HepG2 (cell line): ENCODE measurements around the gene KLHDC4. TPM values are rescaled to one million over a fixed set of nuclear protein-coding genes. Genes with fewer than 3 reads are reported as not detected.

ENCODE experiments used
- HMG20A ChIP-seq: IDR thresholded peaks from 2 replicates; pipeline ENCODE4 v1.6.1; 2016; ENCODE audit warnings: borderline replicate concordance
- HOXA9 ChIP-seq: sonication (generic); formaldehyde crosslinking; IDR thresholded peaks from 2 replicates; pipeline ENCODE4 v1.8.1; 2022; ENCODE audit warnings: missing genetic modification reagents, mild to moderate bottlenecking, moderate library complexity, borderline replicate concordance
- HOXD1 ChIP-seq: sonication (generic); formaldehyde crosslinking; IDR thresholded peaks from 2 replicates; pipeline ENCODE4 v1.5.0; 2020; ENCODE audit warnings: missing genetic modification reagents
- KMT2A ChIP-seq: sonication (generic); formaldehyde crosslinking; IDR thresholded peaks from 2 replicates; pipeline ENCODE4 v1.4.0; 2020; ENCODE audit warnings: missing genetic modification reagents
- NFRKB ChIP-seq: fragments of 450-650 bp; IDR thresholded peaks from 2 replicates; pipeline ENCODE4 v1.6.1; 2017
- PHF20 ChIP-seq: sonication (generic); formaldehyde crosslinking; IDR thresholded peaks from 2 replicates; pipeline ENCODE4 v1.5.0; 2020; ENCODE audit warnings: mild to moderate bottlenecking, missing genetic modification reagents
- POGZ ChIP-seq: sonication (generic); formaldehyde crosslinking; IDR thresholded peaks from 2 replicates; pipeline ENCODE4 v1.4.0; 2020; ENCODE audit warnings: mild to moderate bottlenecking, missing genetic modification reagents
- POLR2AphosphoS5 ChIP-seq: IDR thresholded peaks from 2 replicates; pipeline ENCODE4 v1.6.1; 2012; ENCODE audit warnings: low read depth, low read length
- PTBP1 ChIP-seq: fragments of 200-400 bp; formaldehyde crosslinking; IDR thresholded peaks from 2 replicates; pipeline ENCODE4 v1.6.1; 2018; ENCODE audit warnings: low read length, low read depth; ENCODE audit not compliant: poor library complexity, severe bottlenecking
- SALL1 ChIP-seq: sonication (generic); formaldehyde crosslinking; IDR thresholded peaks from 2 replicates; pipeline ENCODE4 v1.8.0; 2022; ENCODE audit warnings: mild to moderate bottlenecking, missing genetic modification reagents
- SATB2 ChIP-seq: sonication (generic); formaldehyde crosslinking; IDR thresholded peaks from 2 replicates; pipeline ENCODE4 v1.5.0; 2020; ENCODE audit warnings: missing genetic modification reagents
- SNRNP70 ChIP-seq: fragments of 200-400 bp; formaldehyde crosslinking; IDR thresholded peaks from 2 replicates; pipeline ENCODE4 v1.6.1; 2017; ENCODE audit warnings: mild to moderate bottlenecking, low read depth, low read length, moderate library complexity
- TSC22D2 ChIP-seq: sonication (generic); formaldehyde crosslinking; IDR thresholded peaks from 2 replicates; pipeline ENCODE4 v1.5.1; 2020; ENCODE audit warnings: missing genetic modification reagents, mild to moderate bottlenecking, borderline replicate concordance
- ZFP37 ChIP-seq: sonication (generic); formaldehyde crosslinking; IDR thresholded peaks from 2 replicates; pipeline ENCODE4 v1.4.0; 2020; ENCODE audit warnings: missing genetic modification reagents, borderline replicate concordance
- ZNF160 ChIP-seq: sonication (generic); formaldehyde crosslinking; IDR thresholded peaks from 2 replicates; pipeline ENCODE4 v1.8.0; 2022; ENCODE audit warnings: mild to moderate bottlenecking, inconsistent platforms, missing genetic modification reagents
- ZNF333 ChIP-seq: sonication (generic); formaldehyde crosslinking; IDR thresholded peaks from 2 replicates; pipeline ENCODE4 v1.4.0; 2020; ENCODE audit warnings: mild to moderate bottlenecking, missing genetic modification reagents, borderline replicate concordance
- ZNF431 ChIP-seq: sonication (generic); formaldehyde crosslinking; IDR thresholded peaks from 2 replicates; pipeline ENCODE4 v1.9.0; 2022; ENCODE audit warnings: missing genetic modification reagents, low read depth, mild to moderate bottlenecking, borderline replicate concordance
- ZNF432 ChIP-seq: sonication (generic); formaldehyde crosslinking; IDR thresholded peaks from 2 replicates; pipeline ENCODE4 v1.5.0; 2020; ENCODE audit warnings: missing genetic modification reagents, mild to moderate bottlenecking, borderline replicate concordance
- ZNF569 ChIP-seq: sonication (generic); formaldehyde crosslinking; IDR thresholded peaks from 2 replicates; pipeline ENCODE4 v1.5.0; 2020; ENCODE audit warnings: mild to moderate bottlenecking, missing genetic modification reagents, moderate library complexity, borderline replicate concordance
- ZNF652 ChIP-seq: IDR thresholded peaks from 2 replicates; pipeline ENCODE4 v1.6.1; 2016; ENCODE audit warnings: low read depth, borderline replicate concordance
- ZNF749 ChIP-seq: sonication (generic); formaldehyde crosslinking; IDR thresholded peaks from 2 replicates; pipeline ENCODE4 v1.8.0; 2022; ENCODE audit warnings: mild to moderate bottlenecking, missing genetic modification reagents, moderate library complexity, borderline replicate concordance
- ZSCAN30 ChIP-seq: sonication (generic); formaldehyde crosslinking; IDR thresholded peaks from 2 replicates; pipeline ENCODE4 v1.5.0; 2020; ENCODE audit warnings: mild to moderate bottlenecking, missing genetic modification reagents
- polyA plus RNA-seq, 8 experiments: library from polyadenylated mRNA; depleted of rRNA in 3 of 8; stranded (reverse) in 7 of 8; unstranded in 1 of 8; fragments of >200 nt; fragmentation: Illumina TruSeq in 4 of 8; extraction: Trizol in 4 of 8; gene quantifications; 2 replicates each; pipeline versions ENCODE4 v1.2.1 to v1.2.3, GENCODE V29; 2011 to 2016; ENCODE audit warnings: low read depth in 4 of 8, missing spikeins in 1 of 8, mixed read lengths in 1 of 8; ENCODE audit not compliant: insufficient read depth in 1 of 8
- total RNA-seq, 5 experiments: library from RNA; depleted of rRNA; stranded (reverse); fragments of >200 nt; fragmentation: Illumina TruSeq; extraction: Trizol; gene quantifications; 2 replicates each; pipeline ENCODE4 v1.2.3, GENCODE V29; 2016; ENCODE audit warnings: low read depth in 1 of 5
- TF ChIP-seq, protein P1 (sequence below): sonication (generic); formaldehyde crosslinking; IDR thresholded peaks from 2 replicates; pipeline ENCODE4 v1.4.0; 2020; ENCODE audit warnings: missing genetic modification reagents
- TF ChIP-seq, protein P2 (sequence below): sonication (generic); formaldehyde crosslinking; IDR thresholded peaks from 2 replicates; pipeline ENCODE4 v1.4.0; 2020; ENCODE audit warnings: missing genetic modification reagents
- TF ChIP-seq, protein P3 (sequence below): sonication (generic); formaldehyde crosslinking; IDR thresholded peaks from 2 replicates; pipeline ENCODE4 v1.8.1; 2023; ENCODE audit warnings: missing genetic modification reagents, inconsistent platforms, borderline replicate concordance

KLHDC4 gene
- total and polyA plus RNA-seq, 2 of the 13 experiments (the other 11 are each of a cell fraction or from before 2014, with no cell fraction given), result 18.7 to 31.8 TPM

GRCh38 chr16:87778830-87779579 lies 13.2 kb upstream of the KLHDC4 start (continued):
- TF ChIP-seq ZNF160 (no peak; the same call in 1 of the 2 replicates), ZNF749 (CRISPR knock-in tag) (no peak), PTBP1 (no peak), NFRKB (no peak), SATB2 (CRISPR knock-in tag) (peak; percentile 76; the same call in 1 of the 2 replicates), ZNF333 (CRISPR knock-in tag) (no peak), POLR2AphosphoS5 (no peak), HOXA9 (CRISPR knock-in tag) (no peak), HMG20A (CRISPR knock-in tag) (peak; percentile 86), ZNF569 (CRISPR knock-in tag) (no peak), ZNF432 (no peak), HOXD1 (CRISPR knock-in tag) (peak; percentile 60; the same call in 1 of the 2 replicates), POGZ (peak; percentile 70), ZNF652 (CRISPR knock-in tag) (peak; percentile 42; the same call in 1 of the 2 replicates), KMT2A (CRISPR knock-in tag) (peak; percentile 89), SALL1 (CRISPR knock-in tag) (peak; percentile 96), PHF20 (CRISPR knock-in tag) (peak; percentile 41; the same call in 1 of the 2 replicates), ZNF431 (CRISPR knock-in tag) (peak; percentile 32; the same call in 1 of the 2 replicates), ZSCAN30 (0 out of 2 replicates have a peak, but pooled peaks have one; percentile 67), SNRNP70 (no peak), TSC22D2 (peak; percentile 94; the same call in 1 of the 2 replicates), ZFP37 (CRISPR knock-in tag) (peak; percentile 86; the same call in 1 of the 2 replicates)
- TF ChIP-seq, protein P1, sequence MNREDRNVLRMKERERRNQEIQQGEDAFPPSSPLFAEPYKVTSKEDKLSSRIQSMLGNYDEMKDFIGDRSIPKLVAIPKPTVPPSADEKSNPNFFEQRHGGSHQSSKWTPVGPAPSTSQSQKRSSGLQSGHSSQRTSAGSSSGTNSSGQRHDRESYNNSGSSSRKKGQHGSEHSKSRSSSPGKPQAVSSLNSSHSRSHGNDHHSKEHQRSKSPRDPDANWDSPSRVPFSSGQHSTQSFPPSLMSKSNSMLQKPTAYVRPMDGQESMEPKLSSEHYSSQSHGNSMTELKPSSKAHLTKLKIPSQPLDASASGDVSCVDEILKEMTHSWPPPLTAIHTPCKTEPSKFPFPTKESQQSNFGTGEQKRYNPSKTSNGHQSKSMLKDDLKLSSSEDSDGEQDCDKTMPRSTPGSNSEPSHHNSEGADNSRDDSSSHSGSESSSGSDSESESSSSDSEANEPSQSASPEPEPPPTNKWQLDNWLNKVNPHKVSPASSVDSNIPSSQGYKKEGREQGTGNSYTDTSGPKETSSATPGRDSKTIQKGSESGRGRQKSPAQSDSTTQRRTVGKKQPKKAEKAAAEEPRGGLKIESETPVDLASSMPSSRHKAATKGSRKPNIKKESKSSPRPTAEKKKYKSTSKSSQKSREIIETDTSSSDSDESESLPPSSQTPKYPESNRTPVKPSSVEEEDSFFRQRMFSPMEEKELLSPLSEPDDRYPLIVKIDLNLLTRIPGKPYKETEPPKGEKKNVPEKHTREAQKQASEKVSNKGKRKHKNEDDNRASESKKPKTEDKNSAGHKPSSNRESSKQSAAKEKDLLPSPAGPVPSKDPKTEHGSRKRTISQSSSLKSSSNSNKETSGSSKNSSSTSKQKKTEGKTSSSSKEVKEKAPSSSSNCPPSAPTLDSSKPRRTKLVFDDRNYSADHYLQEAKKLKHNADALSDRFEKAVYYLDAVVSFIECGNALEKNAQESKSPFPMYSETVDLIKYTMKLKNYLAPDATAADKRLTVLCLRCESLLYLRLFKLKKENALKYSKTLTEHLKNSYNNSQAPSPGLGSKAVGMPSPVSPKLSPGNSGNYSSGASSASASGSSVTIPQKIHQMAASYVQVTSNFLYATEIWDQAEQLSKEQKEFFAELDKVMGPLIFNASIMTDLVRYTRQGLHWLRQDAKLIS (CRISPR knock-in tag), result peak; percentile 92; the same call in 1 of the 2 replicates
- TF ChIP-seq, protein P2, sequence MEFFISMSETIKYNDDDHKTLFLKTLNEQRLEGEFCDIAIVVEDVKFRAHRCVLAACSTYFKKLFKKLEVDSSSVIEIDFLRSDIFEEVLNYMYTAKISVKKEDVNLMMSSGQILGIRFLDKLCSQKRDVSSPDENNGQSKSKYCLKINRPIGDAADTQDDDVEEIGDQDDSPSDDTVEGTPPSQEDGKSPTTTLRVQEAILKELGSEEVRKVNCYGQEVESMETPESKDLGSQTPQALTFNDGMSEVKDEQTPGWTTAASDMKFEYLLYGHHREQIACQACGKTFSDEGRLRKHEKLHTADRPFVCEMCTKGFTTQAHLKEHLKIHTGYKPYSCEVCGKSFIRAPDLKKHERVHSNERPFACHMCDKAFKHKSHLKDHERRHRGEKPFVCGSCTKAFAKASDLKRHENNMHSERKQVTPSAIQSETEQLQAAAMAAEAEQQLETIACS (CRISPR knock-in tag), result no peak
- TF ChIP-seq, protein P3, sequence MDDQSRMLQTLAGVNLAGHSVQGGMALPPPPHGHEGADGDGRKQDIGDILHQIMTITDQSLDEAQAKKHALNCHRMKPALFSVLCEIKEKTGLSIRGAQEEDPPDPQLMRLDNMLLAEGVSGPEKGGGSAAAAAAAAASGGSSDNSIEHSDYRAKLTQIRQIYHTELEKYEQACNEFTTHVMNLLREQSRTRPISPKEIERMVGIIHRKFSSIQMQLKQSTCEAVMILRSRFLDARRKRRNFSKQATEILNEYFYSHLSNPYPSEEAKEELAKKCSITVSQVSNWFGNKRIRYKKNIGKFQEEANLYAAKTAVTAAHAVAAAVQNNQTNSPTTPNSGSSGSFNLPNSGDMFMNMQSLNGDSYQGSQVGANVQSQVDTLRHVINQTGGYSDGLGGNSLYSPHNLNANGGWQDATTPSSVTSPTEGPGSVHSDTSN (CRISPR knock-in tag), result no peak
